ENCODE measurements around the gene BRCA1.

BRCA1 gene

DNA sequence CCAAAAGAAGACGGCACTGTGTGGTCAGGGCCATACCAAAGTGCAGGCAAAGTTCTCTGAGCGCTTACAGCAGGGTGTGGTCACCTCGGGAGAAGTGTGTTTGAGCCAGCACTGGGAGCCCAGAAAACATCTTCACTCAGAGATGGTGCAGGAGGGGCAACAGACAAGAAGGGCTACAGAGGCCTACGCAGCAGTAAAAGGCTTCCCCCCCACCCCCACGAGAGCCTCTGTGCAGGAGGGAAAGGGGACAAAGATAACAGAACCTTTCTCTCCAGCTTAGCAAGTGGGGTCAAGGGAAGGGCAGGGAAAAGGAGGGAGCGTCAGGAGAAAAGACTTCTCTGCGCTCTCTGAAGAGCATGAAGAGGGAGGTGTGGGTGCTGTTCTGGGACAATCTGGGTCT is 105.7 kb downstream of the BRCA1 start:
- TF ChIP-seq, protein P1, sequence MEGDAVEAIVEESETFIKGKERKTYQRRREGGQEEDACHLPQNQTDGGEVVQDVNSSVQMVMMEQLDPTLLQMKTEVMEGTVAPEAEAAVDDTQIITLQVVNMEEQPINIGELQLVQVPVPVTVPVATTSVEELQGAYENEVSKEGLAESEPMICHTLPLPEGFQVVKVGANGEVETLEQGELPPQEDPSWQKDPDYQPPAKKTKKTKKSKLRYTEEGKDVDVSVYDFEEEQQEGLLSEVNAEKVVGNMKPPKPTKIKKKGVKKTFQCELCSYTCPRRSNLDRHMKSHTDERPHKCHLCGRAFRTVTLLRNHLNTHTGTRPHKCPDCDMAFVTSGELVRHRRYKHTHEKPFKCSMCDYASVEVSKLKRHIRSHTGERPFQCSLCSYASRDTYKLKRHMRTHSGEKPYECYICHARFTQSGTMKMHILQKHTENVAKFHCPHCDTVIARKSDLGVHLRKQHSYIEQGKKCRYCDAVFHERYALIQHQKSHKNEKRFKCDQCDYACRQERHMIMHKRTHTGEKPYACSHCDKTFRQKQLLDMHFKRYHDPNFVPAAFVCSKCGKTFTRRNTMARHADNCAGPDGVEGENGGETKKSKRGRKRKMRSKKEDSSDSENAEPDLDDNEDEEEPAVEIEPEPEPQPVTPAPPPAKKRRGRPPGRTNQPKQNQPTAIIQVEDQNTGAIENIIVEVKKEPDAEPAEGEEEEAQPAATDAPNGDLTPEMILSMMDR (IDR thresholded peaks at IDR 0.05): no peak

DNA sequence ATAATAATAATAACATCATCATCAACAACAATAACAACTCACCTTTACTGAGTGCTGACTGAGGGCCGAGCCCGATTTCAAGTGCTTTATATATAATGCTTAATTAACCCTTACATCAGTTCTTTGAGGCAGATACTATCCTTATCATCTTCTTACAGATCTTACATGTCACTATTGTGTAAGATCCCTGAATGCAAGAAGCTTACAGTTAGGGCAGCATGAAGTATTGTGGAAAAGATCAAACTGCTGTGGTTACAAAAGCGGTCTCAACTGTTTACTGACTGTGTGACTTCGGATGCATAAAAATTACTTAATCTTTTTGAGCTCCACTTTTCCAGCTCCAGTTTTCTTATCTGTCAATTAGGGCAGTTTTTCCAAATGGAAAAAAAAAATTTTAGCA is 106.2 kb downstream of the BRCA1 start:
- TF ChIP-seq, protein P1 (IDR thresholded peaks at IDR 0.05): no peak

DNA sequence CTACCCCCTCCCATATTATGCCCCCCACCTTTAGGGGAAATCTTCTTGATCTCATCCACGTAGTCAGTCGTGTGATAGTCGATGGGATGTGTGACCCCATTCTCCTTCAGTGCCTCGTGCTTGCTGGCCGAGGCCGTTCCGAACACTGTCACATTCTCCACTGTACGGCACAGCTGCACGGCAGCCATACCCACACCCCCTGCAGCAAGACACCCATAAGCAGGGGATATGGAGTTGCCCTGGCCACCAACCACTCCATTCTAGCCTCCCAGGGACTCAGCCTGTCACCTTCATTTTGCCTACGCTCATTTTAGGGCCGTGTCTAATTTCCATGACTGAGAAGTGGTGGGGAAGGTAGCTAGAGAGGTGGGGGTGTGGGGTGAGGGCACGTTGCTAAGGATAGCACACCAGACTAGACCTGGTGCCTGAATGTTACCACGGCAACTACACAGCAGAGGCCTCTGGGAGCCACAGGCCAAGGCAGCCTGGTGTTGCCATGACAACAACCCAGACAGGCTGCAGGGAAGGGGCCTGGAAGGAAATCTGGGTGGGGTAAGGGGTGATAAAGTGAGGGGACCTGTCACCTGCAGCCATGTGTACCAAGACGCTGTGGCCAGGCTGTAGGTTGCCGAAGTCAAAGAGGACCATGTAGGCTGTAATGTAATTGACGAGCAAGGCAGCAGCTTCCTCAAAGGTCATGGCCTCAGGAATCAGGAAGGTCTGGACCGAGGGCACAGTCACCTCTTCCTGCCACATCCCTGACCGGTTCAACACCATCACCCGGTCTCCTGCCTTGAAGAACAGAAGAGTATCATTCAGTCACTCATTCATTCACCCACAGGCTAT is 106.9 kb downstream of the BRCA1 start:
- TF ChIP-seq, protein P1 (IDR thresholded peaks at IDR 0.05): no peak

DNA sequence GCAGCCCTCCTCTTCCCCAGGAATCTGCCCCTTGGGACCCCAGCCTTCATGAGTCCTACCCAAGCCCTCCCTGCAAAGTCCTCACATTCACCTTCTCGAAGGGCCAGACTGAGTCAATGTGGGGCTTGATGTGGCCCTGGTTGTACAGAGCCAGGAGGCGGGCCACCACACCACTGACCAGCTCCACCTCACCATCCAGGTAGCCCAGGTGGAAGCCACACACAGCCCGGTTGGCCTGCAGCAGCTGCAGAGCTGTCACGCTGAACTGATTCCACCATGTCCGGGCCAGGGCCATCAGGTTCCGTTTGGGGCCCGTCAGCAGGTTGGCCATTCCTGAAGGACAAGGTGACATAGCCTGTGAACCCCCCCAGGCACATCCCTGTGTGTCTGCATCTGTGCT is 108.9 kb downstream of the BRCA1 start:
- TF ChIP-seq, protein P1 (IDR thresholded peaks at IDR 0.05): no peak

DNA sequence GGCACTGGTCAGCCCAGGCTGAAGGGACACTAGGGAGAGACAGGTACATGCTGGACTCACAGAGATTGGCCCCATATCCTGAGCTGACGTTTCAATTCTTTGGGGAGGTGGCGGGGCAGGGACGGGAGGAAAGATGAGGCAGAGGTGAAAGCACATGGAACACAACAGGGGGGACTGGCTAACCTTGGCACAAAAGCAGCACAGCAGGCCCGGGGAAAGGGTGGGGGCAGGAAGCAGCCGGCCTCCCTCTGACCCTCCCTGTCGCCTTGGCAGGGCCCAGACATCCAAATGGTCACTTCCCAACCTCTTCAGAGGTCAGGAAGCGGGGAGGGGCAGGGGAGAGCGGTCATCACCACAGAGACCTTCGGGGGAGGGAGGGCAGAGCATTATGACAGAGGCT is 109.6 kb downstream of the BRCA1 start:
- TF ChIP-seq, protein P1 (IDR thresholded peaks at IDR 0.05): no peak

DNA sequence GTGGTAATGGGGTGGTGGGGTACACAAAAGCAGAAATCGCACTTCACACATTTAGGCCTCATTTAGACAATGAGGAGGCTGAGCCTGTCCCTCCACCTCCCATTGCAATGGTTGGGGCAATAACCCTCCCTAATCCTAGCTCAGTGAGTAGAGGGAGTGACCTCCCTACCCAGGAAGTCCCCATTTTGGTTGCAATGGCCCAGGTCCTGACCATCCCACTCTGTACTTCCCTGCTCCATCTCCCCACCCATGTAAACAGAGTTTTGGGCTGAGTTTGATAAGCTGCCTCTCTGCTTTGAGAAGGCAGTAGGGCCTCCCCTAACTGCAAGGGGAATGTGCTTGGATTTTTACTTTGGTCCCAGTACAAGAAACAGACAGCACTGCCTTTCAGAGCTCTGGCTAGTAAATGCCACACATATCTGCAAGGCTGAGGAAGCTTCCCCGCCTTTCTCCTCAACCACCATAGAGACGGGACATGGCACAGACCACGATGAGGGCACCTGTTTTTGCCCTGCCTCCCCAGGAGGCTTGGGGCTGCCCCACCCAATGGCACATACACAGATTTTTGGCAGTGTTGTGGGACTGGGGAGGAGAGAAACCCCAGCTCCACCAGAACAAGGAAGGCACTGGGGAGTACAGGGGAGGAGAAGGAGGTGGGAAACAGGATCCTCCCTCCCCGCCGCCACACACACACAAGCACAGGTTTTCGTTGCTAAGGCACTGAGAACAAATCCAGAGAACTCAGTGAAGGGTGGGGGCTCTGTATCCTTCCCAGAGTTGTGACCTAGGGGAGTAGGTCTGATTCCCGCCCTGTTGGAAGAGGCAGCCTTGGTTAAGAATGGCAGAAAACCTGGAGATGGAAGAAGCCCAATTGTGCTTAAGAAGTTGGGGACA is 110.3 kb downstream of the BRCA1 start:
- TF ChIP-seq, protein P1 (IDR thresholded peaks at IDR 0.05): no peak

DNA sequence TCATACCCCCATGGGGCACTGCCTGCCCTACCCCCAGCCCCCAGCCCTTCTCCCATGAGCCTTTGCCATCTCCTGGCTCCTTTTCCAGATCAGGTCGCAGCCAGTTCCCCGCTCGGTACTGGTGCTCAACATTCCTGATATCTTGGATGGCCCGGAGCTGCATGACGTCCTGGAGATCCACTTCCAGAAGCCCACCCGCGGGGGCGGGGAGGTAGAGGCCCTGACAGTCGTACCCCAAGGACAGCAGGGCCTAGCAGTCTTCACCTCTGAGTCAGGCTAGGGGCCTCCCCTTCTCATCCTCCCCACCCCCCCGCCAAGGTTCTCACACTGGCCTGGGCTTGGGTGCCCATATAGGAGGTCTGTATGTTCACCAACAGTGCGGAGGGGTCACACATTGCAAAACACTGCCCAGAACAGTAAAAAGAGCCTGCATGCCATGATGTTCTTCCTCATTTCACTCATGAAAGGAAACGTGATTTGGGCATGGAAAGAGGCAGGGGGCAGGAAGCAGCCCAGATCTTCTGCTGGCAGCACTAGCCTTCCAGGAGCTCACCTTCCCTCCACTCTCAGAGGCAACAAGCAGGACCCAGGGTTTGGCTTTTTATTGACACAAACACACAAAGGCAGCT is 111.0 kb downstream of the BRCA1 start:
- TF ChIP-seq, protein P1 (IDR thresholded peaks at IDR 0.05): no peak

All from LNCAP (cell line).